Parathyroid adenoma (tissue), 2 donors: ENCODE data around the gene POU2F1.
"Not testable (repeated sequence)": the region's sequence is repeated elsewhere in the genome, so short reads cannot be mapped to it uniquely, and the experiment has no call there.

ENCODE experiments used
- H2AFZ ChIP-seq: fragments of 300-600 bp; sonication (generic); one replicate; pipeline ENCODE4 v1.7.0; 2017; ENCODE audit warnings: antibody characterized with exemption, mild to moderate bottlenecking
- H3K27ac ChIP-seq: fragments of 300-600 bp; sonication (generic); one replicate; pipeline ENCODE4 v1.7.0; 2017
- H3K27me3 ChIP-seq: fragments of 300-600 bp; sonication (generic); one replicate; pipeline ENCODE4 v1.7.0; 2017; ENCODE audit warnings: low read length; ENCODE audit not compliant: control insufficient read depth, insufficient read depth
- H3K36me3 ChIP-seq: fragments of 300-600 bp; sonication (generic); one replicate; pipeline ENCODE4 v1.7.0; 2017; ENCODE audit warnings: low read length; ENCODE audit not compliant: control insufficient read depth, insufficient read depth
- H3K4me1 ChIP-seq: fragments of 300-600 bp; sonication (generic); one replicate; pipeline ENCODE4 v1.7.0; 2017; ENCODE audit warnings: control low read depth
- H3K4me2 ChIP-seq: fragments of 300-600 bp; sonication (generic); one replicate; pipeline ENCODE4 v1.7.0; 2017; ENCODE audit warnings: low read length
- H3K4me3 ChIP-seq: fragments of 300-600 bp; sonication (generic); one replicate; pipeline ENCODE4 v1.7.0; 2017; ENCODE audit warnings: low read depth, low read length
- H3K79me2 ChIP-seq: fragments of 300-600 bp; sonication (generic); one replicate; pipeline ENCODE4 v1.7.0; 2017; ENCODE audit warnings: control low read depth
- H3K9ac ChIP-seq: fragments of 300-600 bp; sonication (generic); one replicate; pipeline ENCODE4 v1.7.0; 2017; ENCODE audit warnings: mild to moderate bottlenecking
- H3K9me3 ChIP-seq: fragments of 300-600 bp; sonication (generic); one replicate; pipeline ENCODE4 v1.7.0; 2017; ENCODE audit warnings: low read length; ENCODE audit not compliant: control insufficient read depth
- TF ChIP-seq, protein P1 (sequence below): fragments of 300-600 bp; sonication (generic); IDR thresholded peaks from one replicate; pipeline ENCODE4 v1.7.0; 2017; ENCODE audit warnings: antibody characterized with exemption, mild to moderate bottlenecking
- donor health status: primary hyperparathyroidism.

The POU2F1 gene

DNA sequence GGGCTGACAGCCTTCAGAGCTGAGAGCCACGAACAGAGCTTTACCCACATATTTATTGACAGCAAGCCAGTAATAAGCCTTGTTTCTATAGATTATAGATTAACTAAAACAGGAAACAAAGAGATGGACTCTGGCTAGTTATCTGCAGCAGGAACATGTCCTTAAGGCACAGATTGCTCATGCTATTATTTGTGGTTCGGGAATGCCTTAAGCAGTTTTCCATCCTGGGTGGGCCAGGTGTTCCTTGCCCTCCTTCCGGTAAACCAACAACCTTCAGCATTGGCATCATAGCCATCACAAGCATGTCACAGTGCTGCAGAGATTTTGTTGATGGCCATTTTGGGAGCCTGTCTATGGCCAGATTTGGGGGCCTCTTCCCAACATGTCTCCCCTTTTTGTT lies 96.8 kb downstream of the POU2F1 start:
- peaks cover 3% of the 10 kb centered on the region for H3K79me2 ChIP-seq
- no peaks in the 10 kb centered on the region for H3K4me1 ChIP-seq
- H3K9ac ChIP-seq: no peak overlapping the region
- no peak overlapping the region for H3K4me3 ChIP-seq
- H3K4me2 ChIP-seq: no peak overlapping the region
- no peaks in the 10 kb centered on the region for H3K9me3 ChIP-seq
- no peak overlapping the region for H3K27ac ChIP-seq
- no peak overlapping the region for H2AFZ ChIP-seq
- TF ChIP-seq, protein P1, sequence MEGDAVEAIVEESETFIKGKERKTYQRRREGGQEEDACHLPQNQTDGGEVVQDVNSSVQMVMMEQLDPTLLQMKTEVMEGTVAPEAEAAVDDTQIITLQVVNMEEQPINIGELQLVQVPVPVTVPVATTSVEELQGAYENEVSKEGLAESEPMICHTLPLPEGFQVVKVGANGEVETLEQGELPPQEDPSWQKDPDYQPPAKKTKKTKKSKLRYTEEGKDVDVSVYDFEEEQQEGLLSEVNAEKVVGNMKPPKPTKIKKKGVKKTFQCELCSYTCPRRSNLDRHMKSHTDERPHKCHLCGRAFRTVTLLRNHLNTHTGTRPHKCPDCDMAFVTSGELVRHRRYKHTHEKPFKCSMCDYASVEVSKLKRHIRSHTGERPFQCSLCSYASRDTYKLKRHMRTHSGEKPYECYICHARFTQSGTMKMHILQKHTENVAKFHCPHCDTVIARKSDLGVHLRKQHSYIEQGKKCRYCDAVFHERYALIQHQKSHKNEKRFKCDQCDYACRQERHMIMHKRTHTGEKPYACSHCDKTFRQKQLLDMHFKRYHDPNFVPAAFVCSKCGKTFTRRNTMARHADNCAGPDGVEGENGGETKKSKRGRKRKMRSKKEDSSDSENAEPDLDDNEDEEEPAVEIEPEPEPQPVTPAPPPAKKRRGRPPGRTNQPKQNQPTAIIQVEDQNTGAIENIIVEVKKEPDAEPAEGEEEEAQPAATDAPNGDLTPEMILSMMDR: no peak
- no peaks in the 10 kb centered on the region for H3K36me3 ChIP-seq
- H3K27me3 ChIP-seq: no peaks in the 10 kb centered on the region

DNA sequence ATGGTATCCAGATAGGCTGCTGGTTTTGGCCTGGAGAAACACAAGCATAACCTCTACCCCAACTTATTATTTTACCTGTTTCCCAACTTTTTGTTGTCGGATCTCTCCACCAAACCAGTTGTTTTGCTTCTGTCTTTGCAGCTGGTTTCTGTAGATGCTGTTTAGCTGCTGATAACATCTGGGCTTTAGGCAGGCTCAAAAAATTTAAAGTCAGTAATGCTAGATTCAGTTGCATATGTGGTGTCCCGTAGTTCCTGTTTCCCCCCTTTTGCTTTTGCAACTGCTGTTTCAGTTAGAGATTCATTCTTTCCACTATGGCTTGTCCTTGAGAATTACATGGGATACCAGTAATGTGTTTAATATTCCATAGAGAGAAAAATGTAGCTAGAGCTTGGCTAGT lies 98.5 kb downstream of the POU2F1 start:
- H3K79me2 ChIP-seq, H3K36me3 ChIP-seq, H3K4me1 ChIP-seq, H3K27me3 ChIP-seq, H3K9me3 ChIP-seq, H3K4me3 ChIP-seq, H3K9ac ChIP-seq, H2AFZ ChIP-seq, H3K4me2 ChIP-seq, H3K27ac ChIP-seq: not testable (repeated sequence)

DNA sequence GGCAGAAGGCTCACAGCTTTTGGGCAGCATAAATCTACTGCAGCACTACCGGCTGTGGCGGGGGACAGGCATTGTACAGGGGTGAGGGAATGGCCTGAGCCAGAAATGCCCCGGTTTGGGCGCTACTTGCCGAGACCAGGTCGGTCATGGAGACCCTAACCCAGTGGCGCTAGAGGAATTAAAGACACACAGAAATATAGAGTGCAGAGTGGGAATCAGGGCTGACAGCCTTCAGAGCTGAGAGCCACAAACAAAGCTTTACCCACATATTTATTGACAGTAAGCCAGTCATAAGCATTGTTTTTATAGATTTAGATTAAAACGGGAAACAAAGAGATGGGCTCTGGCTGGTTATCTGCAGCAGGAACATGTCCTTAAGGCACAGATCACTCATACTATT lies 101.8 kb downstream of the POU2F1 start:
- Histone ChIP-seq H3K27ac (no peak overlapping the region), H3K27me3 (no peaks in the 10 kb centered on the region), H3K9me3 (no peaks in the 10 kb centered on the region), H3K4me1 (no peaks in the 10 kb centered on the region), H3K4me2 (no peak overlapping the region), H3K36me3 (peaks cover 3% of the 10 kb centered on the region), H3K4me3 (no peak overlapping the region), H3K9ac (no peak overlapping the region), H3K79me2 (peaks cover 8% of the 10 kb centered on the region), H2AFZ (no peak overlapping the region)
- TF ChIP-seq, protein P1: no peak

DNA sequence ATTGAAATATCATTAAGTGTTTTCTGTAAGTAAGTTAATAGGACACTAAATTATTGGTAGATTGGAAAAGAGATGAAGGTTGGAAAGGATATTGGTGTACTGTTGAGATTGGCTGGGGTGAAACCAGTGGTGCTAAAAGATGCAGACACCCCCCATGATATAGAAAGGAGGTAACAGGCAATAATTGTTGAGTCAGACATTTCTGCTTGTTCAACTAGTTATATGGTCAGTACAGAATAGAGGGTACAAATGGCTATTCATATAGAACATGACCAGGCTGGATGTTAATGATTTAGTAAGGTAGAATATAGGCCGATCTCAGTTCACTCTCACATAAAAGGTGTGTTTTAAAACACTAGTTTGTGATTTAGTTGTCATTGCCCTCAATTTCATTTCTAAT lies 104.5 kb downstream of the POU2F1 start:
- Histone ChIP-seq H3K27ac (no peak overlapping the region), H3K27me3 (no peaks in the 10 kb centered on the region), H3K4me2 (no peak overlapping the region), H2AFZ (no peak overlapping the region), H3K36me3 (peaks cover 3% of the 10 kb centered on the region), H3K9ac (no peak overlapping the region), H3K4me3 (no peak overlapping the region), H3K9me3 (no peaks in the 10 kb centered on the region), H3K4me1 (no peaks in the 10 kb centered on the region), H3K79me2 (peaks cover 8% of the 10 kb centered on the region)
- TF ChIP-seq, protein P1: no peak

DNA sequence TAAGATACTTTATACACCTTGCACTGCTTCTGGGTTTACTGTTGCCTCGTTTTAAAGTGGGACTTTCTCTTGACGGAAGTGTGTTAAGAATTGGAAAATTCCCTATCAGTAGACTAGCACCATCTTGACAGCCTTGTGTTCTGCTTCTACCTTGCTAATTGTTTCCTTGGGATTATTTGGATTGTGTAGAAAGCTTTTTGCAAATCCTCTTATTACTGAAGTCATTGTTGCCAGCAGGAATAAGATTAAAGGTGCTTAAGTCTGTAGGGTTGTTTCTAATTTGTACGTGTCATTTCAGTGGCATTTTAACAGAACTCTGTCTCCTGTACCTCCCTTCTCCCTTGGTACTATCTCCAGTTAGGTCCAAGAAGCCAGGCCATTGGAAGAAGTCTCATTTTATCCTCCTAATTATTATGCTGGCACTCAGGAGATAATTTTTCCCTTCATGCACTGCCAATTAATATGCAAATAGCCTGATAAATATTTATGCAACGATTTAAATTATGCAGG lies 107.7 kb downstream of the POU2F1 start:
- Histone ChIP-seq H3K4me3 (no peak overlapping the region), H3K27ac (no peak overlapping the region), H3K36me3 (no peaks in the 10 kb centered on the region), H3K4me1 (no peaks in the 10 kb centered on the region), H3K9me3 (no peaks in the 10 kb centered on the region), H3K27me3 (no peaks in the 10 kb centered on the region), H3K4me2 (no peak overlapping the region), H2AFZ (no peak overlapping the region), H3K79me2 (peaks cover 6% of the 10 kb centered on the region), H3K9ac (no peak overlapping the region)
- TF ChIP-seq, protein P1: no peak
